ENCODE data around the gene CD99.

DNA sequence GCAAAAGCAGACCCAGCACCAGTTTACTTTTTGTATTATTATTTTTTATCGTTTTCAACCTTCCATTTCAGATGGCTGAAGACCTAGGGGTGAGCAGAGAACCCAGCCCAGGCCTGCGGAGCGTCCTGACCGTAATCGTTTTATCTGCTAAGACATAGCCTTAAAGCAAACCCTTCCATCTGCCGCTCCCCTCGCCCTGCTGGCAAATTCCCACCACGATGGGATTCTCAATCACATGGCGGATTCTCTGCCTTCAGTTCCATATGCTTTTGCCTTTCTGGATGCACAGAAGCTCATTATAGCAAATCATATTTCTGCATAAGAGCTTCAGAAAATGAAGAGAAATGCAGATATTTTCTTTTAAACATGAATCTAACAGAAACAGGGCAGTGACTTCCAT is 42.2 kb downstream of the CD99 start:
- TF ChIP-seq POLR2A (IDR thresholded peaks at IDR 0.05), result no peak
- TF ChIP-seq, protein P1, sequence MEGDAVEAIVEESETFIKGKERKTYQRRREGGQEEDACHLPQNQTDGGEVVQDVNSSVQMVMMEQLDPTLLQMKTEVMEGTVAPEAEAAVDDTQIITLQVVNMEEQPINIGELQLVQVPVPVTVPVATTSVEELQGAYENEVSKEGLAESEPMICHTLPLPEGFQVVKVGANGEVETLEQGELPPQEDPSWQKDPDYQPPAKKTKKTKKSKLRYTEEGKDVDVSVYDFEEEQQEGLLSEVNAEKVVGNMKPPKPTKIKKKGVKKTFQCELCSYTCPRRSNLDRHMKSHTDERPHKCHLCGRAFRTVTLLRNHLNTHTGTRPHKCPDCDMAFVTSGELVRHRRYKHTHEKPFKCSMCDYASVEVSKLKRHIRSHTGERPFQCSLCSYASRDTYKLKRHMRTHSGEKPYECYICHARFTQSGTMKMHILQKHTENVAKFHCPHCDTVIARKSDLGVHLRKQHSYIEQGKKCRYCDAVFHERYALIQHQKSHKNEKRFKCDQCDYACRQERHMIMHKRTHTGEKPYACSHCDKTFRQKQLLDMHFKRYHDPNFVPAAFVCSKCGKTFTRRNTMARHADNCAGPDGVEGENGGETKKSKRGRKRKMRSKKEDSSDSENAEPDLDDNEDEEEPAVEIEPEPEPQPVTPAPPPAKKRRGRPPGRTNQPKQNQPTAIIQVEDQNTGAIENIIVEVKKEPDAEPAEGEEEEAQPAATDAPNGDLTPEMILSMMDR (IDR thresholded peaks at IDR 0.05), result no peak
- TF ChIP-seq EP300 (IDR thresholded peaks at IDR 0.05), result no peak
- TF ChIP-seq POLR2AphosphoS5 (IDR thresholded peaks at IDR 0.05), result no peak
